Osteocyte (in vitro differentiated cells): ENCODE data around the gene SCN8A. TPM values are rescaled to one million over a fixed set of nuclear protein-coding genes. Genes with fewer than 3 reads are reported as not detected.

Source experiments
- DNase-seq: peaks from one replicate; pipeline ENCODE4 v3.0.0; 2021; ENCODE audit warnings: mixed read lengths; ENCODE audit not compliant: unreplicated experiment; ENCODE audit errors: extremely low spot score
- H3K27ac Mint-ChIP-seq: one replicate; pipeline ENCODE4 v1.8.0; 2021; ENCODE audit warnings: mild to moderate bottlenecking, mixed read lengths; ENCODE audit not compliant: unreplicated experiment
- H3K27me3 Mint-ChIP-seq: one replicate; pipeline ENCODE4 v1.8.0; 2021; ENCODE audit warnings: mixed read lengths; ENCODE audit not compliant: unreplicated experiment
- H3K36me3 Mint-ChIP-seq: one replicate; pipeline ENCODE4 v1.8.0; 2021; ENCODE audit warnings: mixed read lengths; ENCODE audit not compliant: unreplicated experiment
- H3K4me1 Mint-ChIP-seq: one replicate; pipeline ENCODE4 v1.8.0; 2021; ENCODE audit warnings: mixed read lengths; ENCODE audit not compliant: unreplicated experiment
- H3K4me3 Mint-ChIP-seq: one replicate; pipeline ENCODE4 v1.8.0; 2021; ENCODE audit warnings: mild to moderate bottlenecking, moderate library complexity, mixed read lengths; ENCODE audit not compliant: unreplicated experiment
- H3K9me3 Mint-ChIP-seq: one replicate; pipeline ENCODE4 v1.8.0; 2021; ENCODE audit warnings: mixed read lengths; ENCODE audit not compliant: unreplicated experiment
- CTCF ChIP-seq: fragments of 200-600 bp; sonication (generic); IDR thresholded peaks from 2 replicates; pipeline ENCODE4 v1.5.0; 2021; ENCODE audit warnings: antibody characterized with exemption, mild to moderate bottlenecking, moderate library complexity
- total RNA-seq: library from RNA; stranded (reverse); gene quantifications from 2 replicates; pipeline ENCODE4 v1.2.1, GENCODE V29; 2021

Gene SCN8A
- total RNA-seq, 1 donor from 2014 or later, result 1.5 TPM

GRCh38 chr12:51699219-51699618, 108.2 kb downstream of the SCN8A start:
- Mint-ChIP-seq H3K9me3 (no peaks in the 10 kb centered on the region), H3K36me3 (no peaks in the 10 kb centered on the region), H3K27ac (no peak overlapping the region), H3K4me3 (no peak overlapping the region), H3K27me3 (no peaks in the 10 kb centered on the region), H3K4me1 (no peaks in the 10 kb centered on the region)
- TF ChIP-seq CTCF, result no peak
- no peak for DNase-seq

- no peak for DNase-seq
- no peaks in the 10 kb centered on the region for H3K36me3 Mint-ChIP-seq
- no peak for TF ChIP-seq CTCF
- H3K4me3 Mint-ChIP-seq, result no peak overlapping the region
- H3K27me3 Mint-ChIP-seq, result no peaks in the 10 kb centered on the region
- no peaks in the 10 kb centered on the region for H3K4me1 Mint-ChIP-seq
- peaks cover 3% of the 10 kb centered on the region for H3K9me3 Mint-ChIP-seq
- H3K27ac Mint-ChIP-seq, result no peak overlapping the region
Observed at GRCh38 chr12:51700887-51701286, 109.9 kb downstream of the SCN8A start.

- Mint-ChIP-seq H3K27ac (no peak overlapping the region), H3K4me3 (no peak overlapping the region), H3K4me1 (peaks cover 4% of the 10 kb centered on the region), H3K9me3 (peaks cover 3% of the 10 kb centered on the region), H3K36me3 (no peaks in the 10 kb centered on the region), H3K27me3 (no peaks in the 10 kb centered on the region)
- TF ChIP-seq CTCF, result no peak
- DNase-seq, result no peak
Observed at GRCh38 chr12:51702587-51702986, 111.6 kb downstream of the SCN8A start.

- H3K36me3 Mint-ChIP-seq, result no peaks in the 10 kb centered on the region
- peaks cover 4% of the 10 kb centered on the region for H3K4me1 Mint-ChIP-seq
- H3K9me3 Mint-ChIP-seq, result peaks cover 3% of the 10 kb centered on the region
- H3K27ac Mint-ChIP-seq, result no peak overlapping the region
- no peak for DNase-seq
- no peak overlapping the region for H3K4me3 Mint-ChIP-seq
- H3K27me3 Mint-ChIP-seq, result no peaks in the 10 kb centered on the region
- TF ChIP-seq CTCF, result no peak
Observed at GRCh38 chr12:51705450-51705849, 114.4 kb downstream of the SCN8A start.

GRCh38 chr12:51706206-51706605, 115.2 kb downstream of the SCN8A start:
- DNase-seq, result no peak
- Mint-ChIP-seq H3K9me3 (peaks cover 3% of the 10 kb centered on the region), H3K36me3 (no peaks in the 10 kb centered on the region), H3K4me3 (no peak overlapping the region), H3K27ac (no peak overlapping the region), H3K27me3 (no peaks in the 10 kb centered on the region), H3K4me1 (peaks cover 4% of the 10 kb centered on the region)
- no peak for TF ChIP-seq CTCF
